Endothelial cell of umbilical vein (primary cell): ENCODE data around the gene ASB2. TPM values are rescaled to one million over a fixed set of nuclear protein-coding genes. Genes with fewer than 3 reads are reported as not detected.

ENCODE experiments used
- BruUV-seq: library from RNA; stranded (reverse); fragments of 400-500 nt; replicated peaks from 2 replicates; lab custom pipeline; 2021; lab: Mats Ljungman, UMichigan
- CTCF ChIA-PET: fragments of 300-600, 350-600 bp; sonication (Branson Sonifier 250); formaldehyde crosslinking; loops from one replicate; lab custom pipeline; 2021; ENCODE audit warnings: antibody characterized with exemption, inconsistent platforms; lab: Charles Lee
- POLR2A ChIA-PET: fragments of 300-600, 350-600 bp; sonication (Branson Sonifier 250); formaldehyde crosslinking; loops from one replicate; lab custom pipeline; 2021; ENCODE audit warnings: antibody characterized with exemption, inconsistent platforms; lab: Charles Lee
- DNase-seq: peaks from one replicate; pipeline ENCODE4 v3.0.0-alpha.2; 2011; ENCODE audit warnings: low read depth, low spot score
- FAIRE-seq: peaks from 2 replicates; lab custom pipeline; 2011; peaks lifted over from hg19 to GRCh38; lab: Jason Lieb, UNC
- H2AFZ ChIP-seq: 2 replicates; pipeline ENCODE4 v1.6.0; 2012; ENCODE audit warnings: low read depth, low read length, control low read depth, inconsistent platforms
- H3K27ac ChIP-seq: 2 replicates; pipeline ENCODE4 v1.5.1; 2011; ENCODE audit warnings: low read depth, mild to moderate bottlenecking, control low read depth, low read length, moderate library complexity; ENCODE audit not compliant: insufficient read depth
- H3K27me3 ChIP-seq, 2 experiments: 2 replicates each; pipeline versions ENCODE4 v1.6.0 to v1.6.1; 2011; ENCODE audit warnings: low read length in 2 of 2, mixed read lengths in 1 of 2; ENCODE audit not compliant: control insufficient read depth in 2 of 2, insufficient read depth in 2 of 2
- H3K36me3 ChIP-seq, 2 experiments: 2 replicates in 1 of 2; 3 replicates in 1 of 2; pipeline ENCODE4 v1.5.1; 2011; ENCODE audit warnings: low read length in 2 of 2, mild to moderate bottlenecking in 1 of 2, moderate library complexity in 1 of 2; ENCODE audit not compliant: control insufficient read depth in 2 of 2, insufficient read depth in 2 of 2; ENCODE audit errors: extremely low read depth in 1 of 2
- H3K4me1 ChIP-seq: 3 replicates; pipeline ENCODE4 v1.5.1; 2011; ENCODE audit warnings: mild to moderate bottlenecking, low read length; ENCODE audit not compliant: control insufficient read depth, insufficient read depth; ENCODE audit errors: extremely low read depth
- H3K4me2 ChIP-seq: 2 replicates; pipeline ENCODE4 v1.6.1; 2011; ENCODE audit warnings: low read length, control low read depth, mixed read lengths; ENCODE audit not compliant: insufficient read depth
- H3K4me3 ChIP-seq, 3 experiments: fragments of 200-600 bp in 1 of 3; sonication (generic), shearing (Covaris generic) in 1 of 3; replicated peaks in 1 of 3; 2 replicates each; pipeline ENCODE4 v1.5.1; 2011 to 2016; ENCODE audit warnings: control low read depth in 3 of 3, low read length in 3 of 3, mild to moderate bottlenecking in 2 of 3, inconsistent platforms in 1 of 3, low read depth in 1 of 3, moderate library complexity in 1 of 3; ENCODE audit not compliant: insufficient read depth in 1 of 3
- H3K79me2 ChIP-seq: 2 replicates; pipeline ENCODE4 v1.6.0; 2012; ENCODE audit warnings: low read length, inconsistent platforms; ENCODE audit not compliant: control insufficient read depth, insufficient read depth
- H3K9ac ChIP-seq: replicated peaks from 2 replicates; pipeline ENCODE3; 2011; ENCODE audit warnings: low read length, control low read depth; ENCODE audit not compliant: insufficient read depth; ENCODE audit errors: extremely low read depth
- H3K9me1 ChIP-seq: replicated peaks from 3 replicates; pipeline ENCODE4 v1.6.0; 2011; ENCODE audit warnings: mild to moderate bottlenecking, low read length; ENCODE audit not compliant: control insufficient read depth, insufficient read depth; ENCODE audit errors: extremely low read depth
- H3K9me3 ChIP-seq: replicated peaks from 2 replicates; pipeline ENCODE4 v1.5.1; 2012; ENCODE audit warnings: low read length, inconsistent platforms; ENCODE audit not compliant: control insufficient read depth, insufficient read depth
- H4K20me1 ChIP-seq: replicated peaks from 2 replicates; pipeline ENCODE3; 2011; ENCODE audit warnings: mild to moderate bottlenecking, low read length; ENCODE audit not compliant: control insufficient read depth, insufficient read depth; ENCODE audit errors: extremely low read depth
- EZH2 ChIP-seq: IDR thresholded peaks from 2 replicates; pipeline ENCODE4 v1.6.1; 2012; ENCODE audit warnings: borderline replicate concordance, low read depth, mild to moderate bottlenecking, moderate library complexity, low read length, inconsistent platforms; ENCODE audit not compliant: severe bottlenecking
- FOS ChIP-seq: IDR thresholded peaks from 2 replicates; pipeline ENCODE4 v1.6.1; 2011; ENCODE audit warnings: mild to moderate bottlenecking, low read length, moderate library complexity, borderline replicate concordance; ENCODE audit not compliant: insufficient read depth
- GATA2 ChIP-seq: IDR thresholded peaks from 2 replicates; pipeline ENCODE4 v1.7.0; 2011; ENCODE audit warnings: low read depth, mild to moderate bottlenecking, moderate library complexity, mixed read lengths, low read length; ENCODE audit not compliant: insufficient read length, insufficient read depth
- JUN ChIP-seq: IDR thresholded peaks from 2 replicates; pipeline ENCODE4 v1.6.1; 2011; ENCODE audit warnings: borderline replicate concordance, low read depth; ENCODE audit not compliant: insufficient read length, insufficient read depth
- MAX ChIP-seq: IDR thresholded peaks from 2 replicates; pipeline ENCODE4 v1.6.1; 2011; ENCODE audit not compliant: insufficient read depth, insufficient read length
- MYC ChIP-seq: IDR thresholded peaks from one replicate; pipeline ENCODE4 v1.6.1; 2011; ENCODE audit warnings: mild to moderate bottlenecking, low read depth, low read length
- POLR2A ChIP-seq: IDR thresholded peaks from 2 replicates; pipeline ENCODE4 v1.6.1; 2012; ENCODE audit warnings: low read depth, mild to moderate bottlenecking, control low read depth, low read length
- POLR2AphosphoS5 ChIP-seq: IDR thresholded peaks from 2 replicates; pipeline ENCODE4 v1.6.1; 2012; ENCODE audit warnings: low read depth, mild to moderate bottlenecking, control low read depth, low read length, moderate library complexity; ENCODE audit not compliant: insufficient read depth
- dilution Hi-C: fragments of 300-500 bp; cut with MboI; formaldehyde crosslinking; loops from one replicate; pipeline ENCODE4 v1.15.0; 2019; ENCODE audit warnings: low sequenced_read_pairs; ENCODE audit not compliant: extremely low pct_ligation_motif_present
- intact Hi-C: fragments of 100-400 bp; cut with micrococcal nuclease; formaldehyde crosslinking; loops from one replicate; pipeline ENCODE4 v1.10.0; 2022
- polyA plus RNA-seq, 4 experiments: library from polyadenylated mRNA; depleted of rRNA in 3 of 4; stranded (reverse) in 3 of 4; unstranded in 1 of 4; fragments of >200 nt; gene quantifications; 2 replicates each; pipeline versions ENCODE4 v1.2.1 to v1.2.3, GENCODE V29; 2011 to 2012; ENCODE audit warnings: missing spikeins in 1 of 4
- total RNA-seq: library from RNA; stranded (reverse); gene quantifications from 2 replicates; pipeline ENCODE4 v1.2.3, GENCODE V29; 2021
- TF ChIP-seq, protein P1 (sequence below), 2 donors: IDR thresholded peaks; 1 replicate in 1 of 2; 2 replicates in 1 of 2; pipeline ENCODE4 v1.5.1; 2011; ENCODE audit warnings: low read length in 2 of 2, mild to moderate bottlenecking in 2 of 2, moderate library complexity in 2 of 2, control low read depth in 1 of 2, inconsistent platforms in 1 of 2, low read depth in 1 of 2; ENCODE audit not compliant: insufficient read depth in 1 of 2; ENCODE audit errors: extremely low read depth in 1 of 2

The ASB2 gene
- total and polyA plus RNA-seq, 2 donors (not counting 3 experiments of a cell fraction or from before 2014, with no cell fraction given): not detected

DNA sequence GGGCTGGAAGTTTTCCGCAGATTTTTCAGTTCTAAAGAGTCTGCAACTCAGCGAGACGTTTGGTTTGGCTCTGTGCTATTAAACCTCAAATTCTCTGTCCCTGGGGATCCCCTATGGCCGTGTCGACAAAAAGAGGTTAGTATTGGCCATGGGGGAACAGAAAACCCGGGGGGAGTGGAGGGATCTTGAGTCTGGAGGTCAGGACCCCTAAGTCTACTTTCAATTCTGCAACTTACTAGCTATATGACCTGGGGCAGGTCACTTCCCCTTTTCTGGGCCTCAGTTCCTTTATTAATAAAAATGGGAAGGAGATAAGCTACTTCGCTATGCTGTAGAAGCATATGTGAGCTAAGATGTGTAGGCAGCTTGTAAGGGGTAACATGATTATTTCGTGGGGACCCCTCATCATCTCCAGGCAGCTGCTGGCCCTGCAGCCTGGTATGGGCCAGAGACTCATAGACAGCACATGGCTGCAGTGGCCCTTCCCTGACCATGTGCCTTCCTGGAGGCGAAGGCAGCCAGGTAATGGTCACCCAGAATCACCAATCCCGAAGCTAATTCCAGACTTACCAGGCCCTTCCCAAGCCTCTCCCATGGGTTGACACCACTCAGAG lies 8.6 kb downstream of the ASB2 start:
- Histone ChIP-seq H3K9me3 (no peaks in the 10 kb centered on the region), H3K36me3 (no peaks in the 10 kb centered on the region), H4K20me1 (no peaks in the 10 kb centered on the region), H3K27me3 (no peaks in the 10 kb centered on the region), H2AFZ (no peak overlapping the region), H3K4me2 (no peak overlapping the region), H3K9me1 (no peaks in the 10 kb centered on the region), H3K4me3 (no peak overlapping the region), H3K79me2 (no peaks in the 10 kb centered on the region), H3K4me1 (no peaks in the 10 kb centered on the region), H3K9ac (no peak overlapping the region), H3K27ac (no peak overlapping the region)
- no peak for TF ChIP-seq POLR2A
- TF ChIP-seq MYC: no peak
- no peak for TF ChIP-seq JUN
- TF ChIP-seq POLR2AphosphoS5: no peak
- TF ChIP-seq EZH2: no peak
- TF ChIP-seq GATA2: no peak
- TF ChIP-seq, protein P1, sequence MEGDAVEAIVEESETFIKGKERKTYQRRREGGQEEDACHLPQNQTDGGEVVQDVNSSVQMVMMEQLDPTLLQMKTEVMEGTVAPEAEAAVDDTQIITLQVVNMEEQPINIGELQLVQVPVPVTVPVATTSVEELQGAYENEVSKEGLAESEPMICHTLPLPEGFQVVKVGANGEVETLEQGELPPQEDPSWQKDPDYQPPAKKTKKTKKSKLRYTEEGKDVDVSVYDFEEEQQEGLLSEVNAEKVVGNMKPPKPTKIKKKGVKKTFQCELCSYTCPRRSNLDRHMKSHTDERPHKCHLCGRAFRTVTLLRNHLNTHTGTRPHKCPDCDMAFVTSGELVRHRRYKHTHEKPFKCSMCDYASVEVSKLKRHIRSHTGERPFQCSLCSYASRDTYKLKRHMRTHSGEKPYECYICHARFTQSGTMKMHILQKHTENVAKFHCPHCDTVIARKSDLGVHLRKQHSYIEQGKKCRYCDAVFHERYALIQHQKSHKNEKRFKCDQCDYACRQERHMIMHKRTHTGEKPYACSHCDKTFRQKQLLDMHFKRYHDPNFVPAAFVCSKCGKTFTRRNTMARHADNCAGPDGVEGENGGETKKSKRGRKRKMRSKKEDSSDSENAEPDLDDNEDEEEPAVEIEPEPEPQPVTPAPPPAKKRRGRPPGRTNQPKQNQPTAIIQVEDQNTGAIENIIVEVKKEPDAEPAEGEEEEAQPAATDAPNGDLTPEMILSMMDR (IDR thresholded peaks at IDR 0.05; ENCODE audit: extremely low read depth in 1 of 2, insufficient read depth in 1 of 2, low read depth in 1 of 2, low read length in 2 of 2): no peak
- no peak for TF ChIP-seq FOS
- TF ChIP-seq MAX: no peak
- intact Hi-C loops (no loop called here), dilution Hi-C loops (no loop called here)
- ChIA-PET CTCF (interaction anchor here (0.6 to 8.6 kb wide), 2 partner anchors 17 to 27 kb away, joined by 3 to 116 read pairs; no protein-coding TSS in a partner anchor), POLR2A (no interaction called here)
- no TSS peak for BruUV-seq
- FAIRE-seq: no peak
- DNase-seq: no peak
